AG10803 (cell line): ENCODE measurements around the gene RPTOR.
"Not testable (repeated sequence)": the region's sequence is repeated elsewhere in the genome, so short reads cannot be mapped to it uniquely, and the experiment has no call there.

Experiments
- DNase-seq: peaks from one replicate; pipeline ENCODE4 v3.0.0; 2010; ENCODE audit warnings: low read depth
- H3K4me3 ChIP-seq: 2 replicates; pipeline ENCODE4 v1.5.1; 2011; ENCODE audit warnings: mild to moderate bottlenecking, low read length, control low read depth
- CTCF ChIP-seq: conservative IDR thresholded peaks from 2 replicates; pipeline ENCODE4 v1.5.1; 2011; ENCODE audit warnings: mild to moderate bottlenecking, low read length, control low read depth, inconsistent platforms

The RPTOR gene

GRCh38 chr17:80761110-80761871 lies 216.7 kb downstream of the RPTOR start:
- DNase-seq: peak; percentile 68
- no peak; the same call in 1 of the 2 replicates for TF ChIP-seq CTCF
- no peak overlapping the region for H3K4me3 ChIP-seq

GRCh38 chr17:80762076-80762475 lies 217.4 kb downstream of the RPTOR start:
- no peak overlapping the region for H3K4me3 ChIP-seq
- TF ChIP-seq CTCF: no peak
- DNase-seq: no peak

GRCh38 chr17:80763293-80763867 lies 218.7 kb downstream of the RPTOR start:
- no peak for TF ChIP-seq CTCF
- no peak for DNase-seq
- no peak overlapping the region for H3K4me3 ChIP-seq

- not testable (repeated sequence) for DNase-seq, H3K4me3 ChIP-seq
Measured at GRCh38 chr17:80764627-80765145, 220.0 kb downstream of the RPTOR start.

- DNase-seq: no peak
- H3K4me3 ChIP-seq: no peak overlapping the region
- no peak for TF ChIP-seq CTCF
Measured at GRCh38 chr17:80765241-80765961, 220.8 kb downstream of the RPTOR start.

- no peak for DNase-seq
- no peak for TF ChIP-seq CTCF
- no peak overlapping the region for H3K4me3 ChIP-seq
Measured at GRCh38 chr17:80766290-80766855, 221.7 kb downstream of the RPTOR start.

GRCh38 chr17:80768389-80768788 lies 223.8 kb downstream of the RPTOR start:
- H3K4me3 ChIP-seq: no peak overlapping the region
- DNase-seq: no peak
- no peak for TF ChIP-seq CTCF
